Left hindlimb (tissue), 1 donor: ENCODE data around the gene JMY.

ENCODE experiments used
- DNase-seq: peaks from one replicate; pipeline ENCODE4 v3.0.0-alpha.2; 2018

Gene JMY

GRCh38 chr5:79235634-79236361, at the start of gene JMY:
Gene JMY, plus strand, starts transcription at chr5:79236131. Its CDS starts 520 bp downstream, at chr5:79236651.
- DNase-seq, result peak; percentile 88

- DNase-seq, result no peak
Observed at GRCh38 chr5:79186455-79186854, 49.5 kb upstream of the JMY start.

GRCh38 chr5:79189439-79190234, 46.3 kb upstream of the JMY start:
- DNase-seq, result no peak

GRCh38 chr5:79190235-79190529, 45.7 kb upstream of the JMY start:
- DNase-seq, result no peak

GRCh38 chr5:79191457-79191856, 44.5 kb upstream of the JMY start:
- no peak for DNase-seq

GRCh38 chr5:79193643-79194042, 42.3 kb upstream of the JMY start:
- DNase-seq, result no peak

GRCh38 chr5:79200573-79201183, 35.3 kb upstream of the JMY start:
- no peak for DNase-seq

GRCh38 chr5:79201206-79201605, 34.7 kb upstream of the JMY start:
- no peak for DNase-seq

- DNase-seq, result no peak
Observed at GRCh38 chr5:79202076-79202475, 33.9 kb upstream of the JMY start.

GRCh38 chr5:79205965-79206364, 30.0 kb upstream of the JMY start:
- no peak for DNase-seq

- no peak for DNase-seq
Observed at GRCh38 chr5:79206541-79206940, 29.4 kb upstream of the JMY start.

- no peak for DNase-seq
Observed at GRCh38 chr5:79209505-79209904, 26.4 kb upstream of the JMY start.

- no peak for DNase-seq
Observed at GRCh38 chr5:79224286-79224984, 11.5 kb upstream of the JMY start.

GRCh38 chr5:79225026-79225425, 10.9 kb upstream of the JMY start:
- no peak for DNase-seq

GRCh38 chr5:79225441-79225840, 10.5 kb upstream of the JMY start:
- DNase-seq, result no peak

- DNase-seq, result no peak
Observed at GRCh38 chr5:79227484-79228025, 8.4 kb upstream of the JMY start.

GRCh38 chr5:79229357-79230174, 6.4 kb upstream of the JMY start:
- no peak for DNase-seq

- no peak for DNase-seq
Observed at GRCh38 chr5:79235261-79235633, 684 bp upstream of the JMY start.

- no peak for DNase-seq
Observed at GRCh38 chr5:79236362-79236969, 535 bp downstream of the JMY start.

GRCh38 chr5:79236970-79237739, 1.2 kb downstream of the JMY start:
- peak; percentile 50 for DNase-seq
